MM.1S (cell line): ENCODE measurements around the gene ZNF334.

Experiments
- DNase-seq: peaks from one replicate; pipeline ENCODE4 v3.0.0-alpha.2; 2015
- H2AFZ ChIP-seq: fragments of 300-600 bp; sonication (generic); 2 replicates; pipeline ENCODE4 v1.6.0; 2016; ENCODE audit warnings: antibody characterized with exemption, low read length
- H3F3A ChIP-seq: fragments of 300-600 bp; sonication (generic); 2 replicates; pipeline ENCODE4 v1.6.1; 2016; ENCODE audit warnings: mild to moderate bottlenecking, antibody characterized with exemption, low read length, moderate library complexity, mixed read lengths; ENCODE audit not compliant: insufficient read depth
- H3K27ac ChIP-seq: fragments of 300-600 bp; sonication (generic); 2 replicates; pipeline ENCODE4 v1.5.1; 2016; ENCODE audit warnings: mild to moderate bottlenecking, low read length
- H3K27me3 ChIP-seq: fragments of 300-600 bp; sonication (generic); replicated peaks from 2 replicates; pipeline ENCODE4 v1.6.0; 2016; ENCODE audit warnings: low read length; ENCODE audit not compliant: insufficient read depth
- H3K36me3 ChIP-seq: fragments of 300-600 bp; sonication (generic); replicated peaks from 2 replicates; pipeline ENCODE4 v1.6.1; 2016; ENCODE audit warnings: mild to moderate bottlenecking, low read length, mixed read lengths; ENCODE audit not compliant: insufficient read depth
- H3K4me1 ChIP-seq: fragments of 300-600 bp; sonication (generic); 2 replicates; pipeline ENCODE4 v1.6.1; 2016; ENCODE audit warnings: low read length, mixed read lengths
- H3K4me2 ChIP-seq: fragments of 300-600 bp; sonication (generic); 2 replicates; pipeline ENCODE4 v1.6.0; 2016; ENCODE audit warnings: low read depth, low read length
- H3K4me3 ChIP-seq: fragments of 300-600 bp; sonication (generic); 2 replicates; pipeline ENCODE4 v1.5.1; 2016; ENCODE audit warnings: low read length, mixed read lengths
- H3K79me2 ChIP-seq: fragments of 300-600 bp; sonication (generic); 2 replicates; pipeline ENCODE4 v1.6.1; 2016; ENCODE audit warnings: mixed run types, low read length, mixed read lengths
- H3K9ac ChIP-seq: fragments of 300-600 bp; sonication (generic); 2 replicates; pipeline ENCODE4 v1.6.1; 2016; ENCODE audit warnings: low read length, mixed read lengths
- H3K9me2 ChIP-seq: fragments of 300-600 bp; sonication (generic); replicated peaks from 2 replicates; pipeline ENCODE4 v1.6.1; 2016; ENCODE audit warnings: mild to moderate bottlenecking, low read length, mixed read lengths; ENCODE audit not compliant: insufficient read depth
- H3K9me3 ChIP-seq: fragments of 300-600 bp; sonication (generic); replicated peaks from 2 replicates; pipeline ENCODE4 v1.6.1; 2016; ENCODE audit warnings: mild to moderate bottlenecking, low read length, mixed read lengths; ENCODE audit not compliant: insufficient read depth
- H4K20me1 ChIP-seq: fragments of 300-600 bp; sonication (generic); 2 replicates; pipeline ENCODE4 v1.6.1; 2016; ENCODE audit warnings: mild to moderate bottlenecking, low read length, moderate library complexity, mixed read lengths; ENCODE audit not compliant: insufficient read depth
- CTCF ChIP-seq: fragments of 300-600 bp; sonication (generic); IDR thresholded peaks from 2 replicates; pipeline ENCODE4 v1.5.1; 2016; ENCODE audit warnings: antibody characterized with exemption, low read length, mixed read lengths
- EZH2 ChIP-seq: fragments of 300-600 bp; sonication (generic); optimal IDR thresholded peaks from 2 replicates; pipeline ENCODE3; 2017; ENCODE audit warnings: low read depth, mild to moderate bottlenecking, antibody characterized with exemption, low read length, mixed read lengths
- EZH2phosphoT487 ChIP-seq: fragments of 300-600 bp; sonication (generic); IDR thresholded peaks from 2 replicates; pipeline ENCODE4 v1.6.1; 2018; ENCODE audit warnings: antibody characterized with exemption, low read length

ZNF334 gene

GRCh38 chr20:46464451-46464850 is 48.9 kb downstream of the ZNF334 start:
- Histone ChIP-seq H3K27ac (no peak overlapping the region), H2AFZ (no peak overlapping the region), H4K20me1 (no peaks in the 10 kb centered on the region), H3K9me2 (no peaks in the 10 kb centered on the region), H3K27me3 (peaks cover 3% of the 10 kb centered on the region; the same call in 1 of the 2 replicates), H3K4me1 (no peaks in the 10 kb centered on the region), H3K9me3 (no peaks in the 10 kb centered on the region), H3K4me3 (no peak overlapping the region), H3F3A (no peaks in the 10 kb centered on the region), H3K36me3 (no peaks in the 10 kb centered on the region), H3K79me2 (no peaks in the 10 kb centered on the region), H3K9ac (no peak overlapping the region), H3K4me2 (no peak overlapping the region)
- no peak for DNase-seq
- no peak for TF ChIP-seq CTCF
- TF ChIP-seq EZH2, result no peak
- TF ChIP-seq EZH2phosphoT487, result no peak

- H3K4me3 ChIP-seq, result no peak overlapping the region
- H3K27me3 ChIP-seq, result peaks cover 6% of the 10 kb centered on the region; the same call in 1 of the 2 replicates
- H3K27ac ChIP-seq, result no peak overlapping the region
- no peaks in the 10 kb centered on the region for H3K9me3 ChIP-seq
- no peak overlapping the region for H3K4me2 ChIP-seq
- H3K4me1 ChIP-seq, result no peaks in the 10 kb centered on the region
- no peaks in the 10 kb centered on the region for H3K36me3 ChIP-seq
- no peaks in the 10 kb centered on the region for H3F3A ChIP-seq
- no peak overlapping the region for H3K9ac ChIP-seq
- no peaks in the 10 kb centered on the region for H3K79me2 ChIP-seq
- TF ChIP-seq CTCF (no peak), EZH2phosphoT487 (no peak), EZH2 (no peak)
- no peaks in the 10 kb centered on the region for H4K20me1 ChIP-seq
- no peak for DNase-seq
- no peaks in the 10 kb centered on the region for H3K9me2 ChIP-seq
- no peak overlapping the region for H2AFZ ChIP-seq
These were observed 49.5 kb downstream of the ZNF334 start for GRCh38 chr20:46463852-46464251.

GRCh38 chr20:46461808-46462207 is 51.6 kb downstream of the ZNF334 start:
- Histone ChIP-seq H3K4me3 (no peak overlapping the region), H2AFZ (no peak overlapping the region), H3K79me2 (no peaks in the 10 kb centered on the region), H3K27me3 (peaks cover 6% of the 10 kb centered on the region; the same call in 1 of the 2 replicates), H3K9me3 (no peaks in the 10 kb centered on the region), H3K4me1 (no peaks in the 10 kb centered on the region), H3K9me2 (no peaks in the 10 kb centered on the region), H3K9ac (no peak overlapping the region), H3K36me3 (no peaks in the 10 kb centered on the region), H3F3A (no peaks in the 10 kb centered on the region), H3K27ac (no peak overlapping the region), H3K4me2 (no peak overlapping the region), H4K20me1 (no peaks in the 10 kb centered on the region)
- DNase-seq, result no peak
- no peak for TF ChIP-seq EZH2phosphoT487
- TF ChIP-seq EZH2, result no peak
- no peak for TF ChIP-seq CTCF
